ENCODE results near the gene BIRC6.

Gene BIRC6

GRCh38 chr2:32399221-32399620 is 42.4 kb downstream of the BIRC6 start:
- no peaks in the 10 kb centered on the region for H3K9me3 Mint-ChIP-seq
- no peak overlapping the region for H3K4me3 Mint-ChIP-seq
- peaks cover 32% of the 10 kb centered on the region for H3K36me3 Mint-ChIP-seq
- no peak overlapping the region for H3K27ac Mint-ChIP-seq
- H3K4me1 Mint-ChIP-seq: no peaks in the 10 kb centered on the region
- CTCF ChIA-PET: no interaction called here
- no peak for DNase-seq
- no peaks in the 10 kb centered on the region for H3K27me3 Mint-ChIP-seq

- H3K36me3 Mint-ChIP-seq: peaks cover 20% of the 10 kb centered on the region
- no peaks in the 10 kb centered on the region for H3K27me3 Mint-ChIP-seq
- DNase-seq: no peak
- CTCF ChIA-PET: no interaction called here
- no peaks in the 10 kb centered on the region for H3K4me1 Mint-ChIP-seq
- H3K4me3 Mint-ChIP-seq: no peak overlapping the region
- no peaks in the 10 kb centered on the region for H3K9me3 Mint-ChIP-seq
- H3K27ac Mint-ChIP-seq: no peak overlapping the region
Measured at GRCh38 chr2:32402091-32402490, 45.3 kb downstream of the BIRC6 start.

GRCh38 chr2:32403782-32404181 is 47.0 kb downstream of the BIRC6 start:
- peaks cover 22% of the 10 kb centered on the region for H3K36me3 Mint-ChIP-seq
- no peaks in the 10 kb centered on the region for H3K27me3 Mint-ChIP-seq
- CTCF ChIA-PET: no interaction called here
- H3K4me1 Mint-ChIP-seq: no peaks in the 10 kb centered on the region
- H3K4me3 Mint-ChIP-seq: no peak overlapping the region
- no peaks in the 10 kb centered on the region for H3K9me3 Mint-ChIP-seq
- H3K27ac Mint-ChIP-seq: no peak overlapping the region
- no peak for DNase-seq

- no peak for DNase-seq
- Mint-ChIP-seq H3K27ac (no peak overlapping the region), H3K36me3 (peaks cover 22% of the 10 kb centered on the region), H3K4me1 (no peaks in the 10 kb centered on the region), H3K9me3 (no peaks in the 10 kb centered on the region), H3K4me3 (no peak overlapping the region), H3K27me3 (no peaks in the 10 kb centered on the region)
- CTCF ChIA-PET: no interaction called here
Measured at GRCh38 chr2:32404691-32405090, 47.9 kb downstream of the BIRC6 start.

- Mint-ChIP-seq H3K4me1 (no peaks in the 10 kb centered on the region), H3K27me3 (no peaks in the 10 kb centered on the region), H3K36me3 (peaks cover 41% of the 10 kb centered on the region), H3K9me3 (no peaks in the 10 kb centered on the region), H3K27ac (no peak overlapping the region), H3K4me3 (no peak overlapping the region)
- no peak for DNase-seq
- CTCF ChIA-PET: no interaction called here
Measured at GRCh38 chr2:32416519-32416918, 59.7 kb downstream of the BIRC6 start.

- Mint-ChIP-seq H3K27me3 (no peaks in the 10 kb centered on the region), H3K27ac (no peak overlapping the region)
- CTCF ChIA-PET: no interaction called here
Measured at GRCh38 chr2:32417659-32418058, 60.8 kb downstream of the BIRC6 start.

GRCh38 chr2:32418778-32419177 is 62.0 kb downstream of the BIRC6 start:
- H3K27ac Mint-ChIP-seq: no peak overlapping the region
- H3K36me3 Mint-ChIP-seq: peaks cover 49% of the 10 kb centered on the region
- DNase-seq: no peak
- no peak overlapping the region for H3K4me3 Mint-ChIP-seq
- H3K4me1 Mint-ChIP-seq: peaks cover 6% of the 10 kb centered on the region
- no peaks in the 10 kb centered on the region for H3K27me3 Mint-ChIP-seq
- CTCF ChIA-PET: no interaction called here
- no peaks in the 10 kb centered on the region for H3K9me3 Mint-ChIP-seq

More at GRCh38 chr2:32417659-32418058, 60.8 kb downstream of the BIRC6 start:
- H3K9me3 Mint-ChIP-seq: no peaks in the 10 kb centered on the region
- peaks cover 43% of the 10 kb centered on the region for H3K36me3 Mint-ChIP-seq
- no peak for DNase-seq
- H3K4me1 Mint-ChIP-seq: peaks cover 3% of the 10 kb centered on the region
- no peak overlapping the region for H3K4me3 Mint-ChIP-seq

GRCh38 chr2:32422133-32422532 is 65.3 kb downstream of the BIRC6 start:
- Mint-ChIP-seq H3K4me3 (no peak overlapping the region), H3K36me3 (peaks cover 43% of the 10 kb centered on the region), H3K27ac (no peak overlapping the region), H3K9me3 (no peaks in the 10 kb centered on the region), H3K27me3 (no peaks in the 10 kb centered on the region), H3K4me1 (peaks cover 19% of the 10 kb centered on the region)
- CTCF ChIA-PET: no interaction called here
- no peak for DNase-seq

GRCh38 chr2:32423536-32423935 is 66.7 kb downstream of the BIRC6 start:
- Mint-ChIP-seq H3K9me3 (no peaks in the 10 kb centered on the region), H3K27me3 (no peaks in the 10 kb centered on the region), H3K4me1 (peaks cover 22% of the 10 kb centered on the region), H3K4me3 (no peak overlapping the region), H3K36me3 (peaks cover 37% of the 10 kb centered on the region), H3K27ac (no peak overlapping the region)
- no peak for DNase-seq
- CTCF ChIA-PET: no interaction called here

- H3K4me1 Mint-ChIP-seq: peaks cover 22% of the 10 kb centered on the region
Measured at GRCh38 chr2:32424739-32425138, 67.9 kb downstream of the BIRC6 start.

GRCh38 chr2:32425719-32426141 is 68.9 kb downstream of the BIRC6 start:
- Mint-ChIP-seq H3K27me3 (no peaks in the 10 kb centered on the region), H3K4me1 (peaks cover 22% of the 10 kb centered on the region), H3K4me3 (no peak overlapping the region), H3K36me3 (peaks cover 31% of the 10 kb centered on the region), H3K9me3 (no peaks in the 10 kb centered on the region), H3K27ac (no peak overlapping the region)
- CTCF ChIA-PET: no interaction called here
- DNase-seq: no peak

More at GRCh38 chr2:32424739-32425138, 67.9 kb downstream of the BIRC6 start:
- Mint-ChIP-seq H3K27ac (no peak overlapping the region), H3K4me3 (no peak overlapping the region), H3K9me3 (no peaks in the 10 kb centered on the region), H3K36me3 (peaks cover 33% of the 10 kb centered on the region), H3K27me3 (no peaks in the 10 kb centered on the region)
- no peak for DNase-seq
- CTCF ChIA-PET: interaction anchor here (0.7 kb wide), 1 partner anchor 108 kb away, joined by 3 read pairs; no protein-coding TSS in a partner anchor

- no peak overlapping the region for H3K4me3 Mint-ChIP-seq
- peaks cover 25% of the 10 kb centered on the region for H3K36me3 Mint-ChIP-seq
- H3K27me3 Mint-ChIP-seq: no peaks in the 10 kb centered on the region
- H3K4me1 Mint-ChIP-seq: peaks cover 19% of the 10 kb centered on the region
- DNase-seq: no peak
- no peaks in the 10 kb centered on the region for H3K9me3 Mint-ChIP-seq
- CTCF ChIA-PET: no interaction called here
- H3K27ac Mint-ChIP-seq: no peak overlapping the region
Measured at GRCh38 chr2:32427672-32428610, 71.1 kb downstream of the BIRC6 start.

- no peaks in the 10 kb centered on the region for H3K9me3 Mint-ChIP-seq
- CTCF ChIA-PET: no interaction called here
- no peak for DNase-seq
- peaks cover 25% of the 10 kb centered on the region for H3K36me3 Mint-ChIP-seq
- no peak overlapping the region for H3K4me3 Mint-ChIP-seq
- H3K4me1 Mint-ChIP-seq: peaks cover 4% of the 10 kb centered on the region
- no peak overlapping the region for H3K27ac Mint-ChIP-seq
- H3K27me3 Mint-ChIP-seq: no peaks in the 10 kb centered on the region
Measured at GRCh38 chr2:32430804-32431203, 74.0 kb downstream of the BIRC6 start.

- no peaks in the 10 kb centered on the region for H3K27me3 Mint-ChIP-seq
- no peak overlapping the region for H3K4me3 Mint-ChIP-seq
- H3K36me3 Mint-ChIP-seq: peaks cover 52% of the 10 kb centered on the region
- H3K4me1 Mint-ChIP-seq: peaks cover 2% of the 10 kb centered on the region
- H3K27ac Mint-ChIP-seq: no peak overlapping the region
- DNase-seq: no peak
- H3K9me3 Mint-ChIP-seq: no peaks in the 10 kb centered on the region
- CTCF ChIA-PET: no interaction called here
Measured at GRCh38 chr2:32436150-32436549, 79.3 kb downstream of the BIRC6 start.

GRCh38 chr2:32442020-32442467 is 85.2 kb downstream of the BIRC6 start:
- no peak for DNase-seq
- Mint-ChIP-seq H3K27me3 (no peaks in the 10 kb centered on the region), H3K27ac (no peak overlapping the region), H3K9me3 (no peaks in the 10 kb centered on the region), H3K4me1 (peaks cover 2% of the 10 kb centered on the region), H3K36me3 (peaks cover 55% of the 10 kb centered on the region), H3K4me3 (no peak overlapping the region)
- CTCF ChIA-PET: no interaction called here
